Stimulated activated CD4-positive, alpha-beta T cell treated with anti-CD3 and anti-CD28 coated beads, TNF-alpha, amount 100 ng/mL, for 4 hours (primary cell): ENCODE results near the gene INIP.
A peak's percentile ranks its signal among the peaks of the same experiment; 100 is the strongest.

Experiments used
- DNase-seq, 3 experiments: peaks; one replicate each; pipeline ENCODE4 v3.0.0-alpha.2; 2020; ENCODE audit warnings: low read depth in 3 of 3

The INIP gene, protein sequence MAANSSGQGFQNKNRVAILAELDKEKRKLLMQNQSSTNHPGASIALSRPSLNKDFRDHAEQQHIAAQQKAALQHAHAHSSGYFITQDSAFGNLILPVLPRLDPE

GRCh38 chr9:112717661-112718331 is at the start of gene INIP:
TSS of gene INIP (minus strand) at chr9:112718117. CDS start at chr9:112716485, 1,632 bp downstream.
- peak; percentile 88 to 95 (median 95) for DNase-seq

GRCh38 chr9:112765281-112765680 is 47.4 kb upstream of the INIP start:
- no peak for DNase-seq

DNA sequence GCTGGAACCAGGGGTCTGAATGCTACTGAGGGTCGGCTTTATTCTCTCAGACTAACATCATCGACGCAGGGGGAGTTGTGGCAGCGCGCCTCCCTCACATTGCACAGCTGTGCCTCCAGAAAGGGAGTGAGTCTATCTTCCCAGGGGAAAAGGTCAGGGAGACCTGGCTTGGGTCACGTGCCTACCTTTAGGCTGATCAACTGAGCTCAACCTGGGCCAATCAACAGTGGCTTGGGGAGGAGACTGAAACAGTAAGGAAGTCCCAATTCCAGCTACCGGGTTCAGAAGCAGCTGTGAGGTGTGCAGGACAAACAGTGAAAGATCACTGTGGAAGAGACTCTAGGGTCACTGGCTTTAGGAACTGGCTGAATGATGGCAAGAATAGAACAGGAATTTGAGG is 46.9 kb upstream of the INIP start:
- DNase-seq: no peak

DNA sequence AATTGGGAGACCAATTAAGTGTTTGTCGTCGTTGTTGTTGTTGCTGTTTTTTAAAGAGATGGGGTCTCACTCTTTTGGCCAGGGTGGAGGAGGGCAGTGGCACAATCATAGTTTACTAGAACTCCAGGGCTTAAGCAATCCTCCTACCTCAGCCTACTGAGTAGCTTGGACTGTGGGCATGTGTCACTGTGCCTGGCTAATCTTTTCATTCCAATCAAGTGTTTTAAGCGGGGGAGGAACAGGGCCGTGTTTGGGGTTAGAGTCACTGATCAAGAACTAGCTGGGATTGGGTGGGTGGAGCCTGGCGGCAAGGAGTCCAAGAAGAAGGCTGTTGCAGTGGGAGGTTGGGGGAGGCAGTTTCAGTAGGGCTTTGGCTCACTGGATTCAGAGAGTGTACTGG is 46.4 kb upstream of the INIP start:
- DNase-seq: no peak

GRCh38 chr9:112762726-112763518 is 45.0 kb upstream of the INIP start:
- DNase-seq: no peak

- no peak for DNase-seq
Observed at GRCh38 chr9:112761912-112762655, 44.2 kb upstream of the INIP start.

DNA sequence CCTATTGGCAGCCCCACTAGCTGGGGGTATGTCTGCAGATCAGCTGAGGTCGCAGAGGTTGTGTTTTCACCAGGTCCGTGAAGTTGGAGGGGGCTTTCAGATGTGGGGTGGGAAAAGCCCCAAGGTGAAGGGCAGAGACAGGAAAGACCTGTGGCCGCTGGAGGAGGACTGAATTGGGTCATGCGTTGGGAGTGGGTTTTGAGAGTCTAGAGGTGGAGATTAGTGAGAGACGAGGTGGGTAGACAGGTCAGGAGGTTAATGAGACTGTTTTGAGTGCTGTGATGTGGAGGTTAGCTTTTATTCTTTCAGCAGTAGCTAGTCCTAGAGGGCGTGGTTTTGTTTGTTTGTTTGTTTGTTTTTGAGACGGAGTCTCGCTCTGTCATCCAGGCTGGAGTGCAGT is 42.9 kb upstream of the INIP start:
- no peak for DNase-seq

- DNase-seq: no peak
Observed at GRCh38 chr9:112757940-112758339, 40.0 kb upstream of the INIP start.

- no peak for DNase-seq
Observed at GRCh38 chr9:112757282-112757883, 39.5 kb upstream of the INIP start.

GRCh38 chr9:112755675-112756074 is 37.8 kb upstream of the INIP start:
- no peak for DNase-seq

GRCh38 chr9:112755016-112755427 is 37.1 kb upstream of the INIP start:
- no peak for DNase-seq

GRCh38 chr9:112754578-112754977 is 36.7 kb upstream of the INIP start:
- DNase-seq: no peak

DNA sequence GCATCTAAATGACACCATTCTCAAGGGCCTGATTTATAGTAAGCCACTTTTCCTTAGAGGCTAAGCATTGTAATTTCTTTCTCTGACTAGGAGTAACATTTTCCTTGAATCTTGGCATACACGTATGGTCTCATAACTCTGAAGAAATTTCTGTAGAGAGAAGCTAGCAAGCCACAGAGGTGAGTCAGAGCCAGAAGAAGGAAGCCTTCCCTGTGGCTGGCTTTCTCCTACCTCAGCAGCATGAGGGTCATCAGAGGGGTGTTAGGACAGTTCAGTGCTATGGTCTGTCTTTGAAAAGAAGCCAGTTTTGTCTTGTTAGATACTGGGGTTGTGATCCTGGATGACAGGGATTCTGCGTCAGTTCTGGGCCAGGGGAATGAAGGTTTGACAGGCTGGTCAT is 35.8 kb upstream of the INIP start:
- DNase-seq: no peak

DNA sequence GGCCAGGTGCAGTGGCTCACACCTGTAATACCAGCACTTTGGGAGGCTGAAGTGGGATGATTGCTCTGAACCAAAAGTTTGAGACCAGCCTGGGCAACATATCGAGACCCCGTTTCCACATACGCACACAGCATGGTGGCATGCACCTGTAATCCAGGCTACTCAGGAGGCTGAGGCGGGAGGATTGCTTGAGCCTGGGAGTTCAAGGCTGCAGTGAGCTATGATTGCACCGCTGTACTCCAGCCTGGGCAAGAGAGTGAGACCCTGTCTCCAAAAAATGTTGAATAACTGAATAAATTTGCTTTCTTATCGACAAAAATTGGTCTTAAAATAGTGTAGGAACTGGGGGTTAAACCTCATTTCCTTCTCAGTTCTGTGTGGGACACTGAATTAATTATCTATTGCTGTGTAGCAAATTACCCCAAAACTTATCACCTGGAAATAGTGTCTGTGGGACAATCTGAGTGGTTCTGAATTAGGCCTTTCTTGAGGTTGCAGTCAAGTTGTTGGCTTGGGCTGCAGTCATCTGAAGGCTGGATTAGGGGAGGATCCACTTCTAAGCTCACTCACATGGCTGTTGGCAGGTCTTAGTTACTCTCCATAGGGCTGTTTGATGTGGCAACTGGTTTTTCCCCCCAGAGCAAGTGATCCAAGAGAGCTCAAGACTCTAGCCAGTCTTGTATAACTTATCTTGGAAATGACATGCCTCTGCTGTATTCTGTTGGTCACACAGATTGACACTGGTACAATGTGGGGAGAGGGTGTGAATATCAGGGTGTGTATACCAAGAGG is 34.6 kb upstream of the INIP start:
- DNase-seq: no peak

DNA sequence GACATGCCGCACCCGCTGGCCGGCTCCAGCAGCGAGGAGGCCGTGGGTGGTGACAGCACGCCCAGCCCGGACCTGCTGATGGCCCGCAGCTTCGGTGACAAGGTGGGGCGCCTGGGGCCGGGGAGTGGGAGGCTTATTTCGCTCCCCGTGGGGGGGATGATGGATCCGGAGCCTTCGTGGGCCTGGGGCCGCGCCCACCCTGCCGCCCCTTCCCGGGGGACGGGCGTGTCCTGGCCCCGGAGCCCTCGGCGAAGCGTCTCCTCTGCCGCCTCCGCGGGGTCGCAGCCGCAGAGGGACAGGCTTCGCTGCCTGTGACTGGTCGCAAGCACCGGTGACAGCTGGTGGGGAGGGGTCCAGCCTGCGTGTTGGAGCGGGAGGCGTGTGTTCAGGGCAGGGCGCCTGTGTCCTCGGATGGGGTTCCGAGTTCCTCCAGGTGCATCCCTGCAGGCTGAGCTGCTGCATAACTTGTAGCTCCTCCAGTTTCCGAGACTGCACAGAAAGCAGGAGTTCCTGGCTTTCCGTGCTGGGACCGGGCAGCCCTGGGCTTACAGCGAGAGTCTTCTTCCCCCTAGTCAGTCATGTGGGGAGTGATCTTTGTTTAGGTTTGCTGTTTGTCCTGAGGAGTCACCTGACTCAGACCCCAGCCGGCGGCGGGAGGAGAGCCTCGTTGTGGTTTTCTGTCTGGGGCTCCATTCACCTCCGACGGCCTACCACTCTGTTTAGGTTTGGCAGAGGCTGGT is 33.3 kb upstream of the INIP start:
- no peak for DNase-seq

DNA sequence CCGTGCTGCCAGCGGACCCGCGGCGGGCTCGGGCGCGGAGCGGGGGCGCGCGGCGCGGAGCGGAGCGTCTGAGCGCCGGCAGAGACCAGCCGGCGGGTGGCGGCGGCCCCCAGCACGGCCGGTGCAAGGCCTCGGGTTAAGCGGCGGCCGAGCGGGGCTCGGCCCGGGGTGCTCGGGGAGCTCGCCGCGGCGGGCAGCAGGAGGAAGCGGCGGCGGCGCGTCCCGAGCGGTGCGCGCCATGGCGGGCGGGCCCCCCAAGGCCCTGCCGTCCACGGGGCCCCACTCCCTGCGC is 32.8 kb upstream of the INIP start:
- no peak for DNase-seq

DNA sequence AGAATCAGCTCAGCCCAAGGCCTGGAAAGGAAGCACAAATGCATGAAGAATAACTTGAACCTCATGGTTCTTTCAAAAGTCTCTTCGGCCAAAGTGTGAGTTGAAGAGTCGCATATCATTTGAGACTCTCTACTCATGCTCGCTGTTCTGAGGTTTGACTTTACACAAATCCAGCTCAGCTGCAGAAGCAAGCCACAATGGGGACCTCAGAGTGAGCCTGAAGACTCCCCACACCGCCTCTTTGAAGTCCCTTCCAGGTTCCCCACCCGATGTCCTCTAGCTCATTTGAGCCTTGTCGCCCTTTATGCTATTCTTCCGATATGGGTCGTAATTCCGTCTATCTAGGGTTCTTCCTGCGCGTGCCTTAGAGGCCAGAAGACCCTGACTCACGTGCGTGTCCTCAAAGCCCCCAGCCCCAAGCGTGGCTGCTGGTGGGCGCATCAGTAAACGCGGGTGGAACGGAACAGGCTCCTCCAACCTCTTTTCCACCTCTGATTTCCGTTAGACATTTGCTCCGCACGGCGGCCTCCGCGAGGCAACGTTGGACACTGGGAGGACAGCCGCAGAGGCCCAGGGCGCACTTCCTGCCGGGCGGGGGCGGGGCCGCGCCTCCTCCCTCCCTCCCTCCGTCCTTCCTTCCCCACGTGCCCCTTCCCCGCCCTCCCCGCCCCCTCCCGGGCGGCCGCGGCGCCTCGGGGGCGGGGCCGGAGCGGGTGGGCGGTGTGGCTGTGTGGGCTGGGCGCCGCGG is 32.3 kb upstream of the INIP start, which contains the start of gene SNX30:
Gene SNX30 (plus strand): TSS at position 745 of the 748 bp plus-strand sequence. CDS start 242 bp downstream, outside the sequence.
- peak; percentile 56 to 61 (median 57) for DNase-seq

DNA sequence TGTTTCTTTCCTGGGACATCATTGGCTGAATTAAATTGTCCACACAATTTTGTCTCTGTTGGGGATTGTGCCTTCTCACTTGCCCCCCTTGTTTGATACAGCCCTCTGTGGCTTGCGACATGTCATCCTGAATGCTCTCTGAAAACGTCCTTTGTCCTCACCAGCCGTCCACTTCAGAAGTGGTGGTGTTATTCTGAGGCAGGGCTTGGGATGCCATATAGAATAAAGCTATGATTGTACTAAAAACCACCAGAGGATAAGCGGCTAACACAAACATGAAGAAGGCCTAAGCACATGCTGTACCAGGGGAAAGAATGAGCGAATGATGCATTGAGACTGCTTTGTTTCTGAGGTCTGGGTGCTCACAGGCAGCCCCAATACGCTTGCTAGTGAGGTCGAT is 29.2 kb upstream of the INIP start:
- DNase-seq: no peak

DNA sequence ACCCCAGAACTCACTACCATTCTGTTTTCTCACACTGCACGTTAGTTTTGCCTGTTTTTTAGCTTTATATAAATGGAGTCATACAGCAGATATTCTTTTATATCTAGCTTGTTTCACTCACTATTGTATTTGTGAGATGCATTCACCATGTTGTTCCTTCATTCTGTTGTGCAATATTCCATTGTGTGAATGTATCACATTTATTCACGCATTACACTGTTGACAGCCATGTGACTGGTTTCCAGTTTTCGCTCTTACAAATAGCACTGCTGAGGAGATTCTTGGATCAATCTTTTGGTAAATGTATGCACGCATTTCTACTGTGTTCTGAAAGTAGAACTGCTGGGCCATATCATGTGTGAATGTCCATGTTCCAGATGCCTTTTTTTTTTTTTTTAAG is 26.3 kb upstream of the INIP start:
- no peak for DNase-seq
